Stimulated activated CD4-positive, alpha-beta T cell treated with anti-CD3 and anti-CD28 coated beads, Interleukin-4, amount 100 ng/mL, for 48 hours (primary cell): Measurements from ENCODE around the gene RXRB.
"Not testable (repeated sequence)": the region's sequence is repeated elsewhere in the genome, so short reads cannot be mapped to it uniquely, and the experiment has no call there.

Experiments used
- DNase-seq, 2 donors: peaks; one replicate each; pipeline ENCODE4 v3.0.0-alpha.2; 2020; ENCODE audit warnings: low read depth in 2 of 2

Gene RXRB

DNA sequence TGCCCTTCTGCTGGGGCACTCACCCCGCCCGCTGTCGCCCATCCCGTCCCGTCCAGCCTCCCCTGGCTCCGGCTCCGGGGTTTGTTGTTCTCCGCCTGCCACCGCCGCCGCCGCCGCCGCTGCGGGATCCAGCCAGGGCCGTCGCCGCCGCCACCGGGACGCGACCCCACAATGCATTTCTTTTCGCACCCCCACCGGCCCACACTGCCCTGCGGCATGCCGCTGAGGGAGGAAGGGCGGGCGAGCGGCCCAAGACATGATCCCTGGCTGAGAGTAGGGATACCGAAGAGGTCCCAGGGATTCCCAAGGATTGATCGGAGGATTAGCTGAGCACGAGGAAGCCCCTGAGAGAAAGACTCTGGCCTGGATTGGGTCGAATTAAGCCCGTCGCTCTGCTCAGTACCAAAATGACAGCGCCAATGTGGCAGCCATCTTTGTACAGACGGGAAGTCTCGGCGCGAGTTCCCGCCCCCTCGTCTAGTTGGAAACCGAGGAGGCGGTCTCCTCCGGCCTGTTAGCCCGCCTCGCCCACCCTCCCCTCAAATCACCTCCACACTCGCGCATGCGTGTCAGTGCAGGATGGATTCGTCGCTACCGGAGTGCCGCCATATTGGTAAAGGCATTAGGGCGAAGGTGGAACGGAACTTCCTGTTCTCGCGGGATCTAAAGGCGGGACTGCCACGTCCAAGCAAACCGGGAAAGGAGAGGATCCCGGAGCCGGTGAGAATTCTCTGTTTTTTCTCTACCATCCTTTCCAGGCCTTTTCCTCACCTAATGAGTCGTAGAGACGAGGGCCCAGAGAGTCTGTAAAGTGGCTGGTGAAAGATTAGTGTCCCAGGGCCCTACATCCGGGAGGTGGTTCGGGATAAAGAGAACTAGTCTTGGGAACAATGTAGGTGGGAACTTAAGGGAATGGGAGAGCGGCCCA, at the start of gene RXRB, which contains the start of gene SLC39A7:
RXRB (minus strand) TSS at position 447 of the 928 bp plus-strand sequence; CDS start at position 258, 189 bp downstream.
SLC39A7 (plus strand) TSS at position 649 of the 928 bp plus-strand sequence. CDS start 379 bp downstream, outside the sequence.
- peak; percentile 97 to 99 for DNase-seq

GRCh38 chr6:33249732-33250630, 49.5 kb upstream of the RXRB start:
- no peak for DNase-seq

DNA sequence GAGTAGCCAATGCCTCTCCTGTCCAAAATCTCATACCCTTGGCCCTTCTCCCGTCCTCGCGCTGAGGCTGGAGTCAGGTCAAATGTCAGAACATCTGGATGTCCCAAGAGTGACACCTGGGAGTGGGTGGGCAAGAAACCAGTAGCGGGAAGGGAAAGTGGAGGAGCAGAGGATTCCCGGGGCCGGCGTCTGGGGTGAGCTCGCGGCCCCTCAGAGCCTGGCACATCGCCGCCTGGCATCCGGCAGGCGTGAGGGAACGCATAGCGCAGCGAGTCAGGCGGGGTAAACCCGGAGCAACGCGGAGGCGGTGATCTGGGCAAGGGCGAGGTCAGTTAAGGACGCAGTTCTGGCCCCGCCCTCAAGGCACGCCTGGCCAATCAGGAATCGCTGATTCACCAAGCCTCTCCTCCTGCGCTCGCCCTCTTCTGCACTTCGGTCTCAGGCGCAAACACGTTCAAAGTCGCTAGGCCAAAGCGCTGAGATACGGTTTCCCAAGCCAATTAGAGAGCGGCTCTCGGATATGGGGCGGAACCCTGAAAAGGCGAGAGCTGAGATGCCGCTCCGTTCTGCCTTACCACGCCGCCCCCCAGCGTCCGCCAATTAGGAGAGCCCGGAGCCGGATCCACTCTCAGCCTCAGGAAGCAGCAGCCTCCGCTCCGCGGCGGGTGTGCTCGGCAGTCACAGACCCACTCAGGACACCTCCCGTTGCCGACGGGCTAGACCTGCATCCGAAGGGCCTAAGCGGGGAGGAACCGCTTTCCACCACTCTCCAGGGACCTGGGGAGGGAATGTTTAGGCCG, 48.7 kb upstream of the RXRB start:
- DNase-seq = peak; percentile 92 to 96

DNA sequence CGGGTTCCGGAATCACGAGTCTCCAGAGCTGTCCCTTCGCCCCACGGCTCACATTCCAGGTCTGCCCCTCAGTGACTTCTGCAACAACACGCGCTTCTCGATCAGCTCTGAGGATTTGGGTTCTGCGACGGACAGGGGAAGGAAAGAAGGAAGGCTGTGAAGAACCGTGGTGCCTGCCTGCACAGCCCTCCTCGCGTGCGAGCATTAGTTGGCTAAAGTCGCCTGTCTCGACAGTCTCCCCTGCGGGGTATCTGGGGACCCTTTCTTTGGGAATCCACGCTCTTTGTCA, 48.1 kb upstream of the RXRB start:
- no peak for DNase-seq

GRCh38 chr6:33247977-33248642, 47.6 kb upstream of the RXRB start:
- DNase-seq = peak; percentile 85 to 92

GRCh38 chr6:33243476-33243875, 43.0 kb upstream of the RXRB start:
- DNase-seq = no peak

DNA sequence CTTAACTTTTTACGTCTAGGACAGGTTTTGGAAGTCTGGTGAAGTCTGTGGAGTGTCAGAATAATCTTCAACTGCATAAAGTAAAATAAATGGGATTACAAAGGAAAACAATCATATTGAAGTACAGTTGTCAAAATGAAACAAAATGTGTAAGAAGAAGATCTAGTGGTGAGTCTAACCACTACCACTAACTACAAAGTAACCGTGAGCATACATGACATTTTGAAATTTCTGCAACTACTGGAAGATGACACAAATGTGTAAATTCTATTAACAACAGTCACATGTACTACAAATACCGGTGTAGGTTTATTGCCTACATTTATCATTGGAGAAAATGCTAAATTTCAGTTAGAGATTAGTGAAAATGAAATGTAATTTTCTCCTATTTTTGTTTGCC, 41.5 kb upstream of the RXRB start:
- DNase-seq = no peak

GRCh38 chr6:33237741-33238140, 37.3 kb upstream of the RXRB start:
- no peak for DNase-seq

DNA sequence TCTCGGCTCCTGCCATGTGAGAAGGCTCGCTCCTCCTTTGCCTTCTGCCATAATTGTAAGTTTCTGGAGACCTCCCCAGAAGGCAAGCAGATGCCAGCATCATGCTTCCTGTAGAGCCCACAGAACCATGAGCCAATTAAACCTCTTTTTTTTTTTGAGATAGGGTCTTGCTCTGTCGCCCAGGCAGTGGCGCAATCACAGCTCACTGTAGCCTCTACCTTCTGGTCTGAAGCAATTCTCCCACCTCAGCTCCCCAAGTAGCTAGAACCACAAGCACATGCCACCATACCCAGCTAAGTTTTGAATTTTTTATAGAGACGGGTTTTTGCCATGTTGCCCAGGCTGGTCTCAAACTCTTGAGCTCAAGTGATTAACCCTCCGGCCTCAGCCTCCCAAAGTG, 36.4 kb upstream of the RXRB start:
- no peak for DNase-seq

DNA sequence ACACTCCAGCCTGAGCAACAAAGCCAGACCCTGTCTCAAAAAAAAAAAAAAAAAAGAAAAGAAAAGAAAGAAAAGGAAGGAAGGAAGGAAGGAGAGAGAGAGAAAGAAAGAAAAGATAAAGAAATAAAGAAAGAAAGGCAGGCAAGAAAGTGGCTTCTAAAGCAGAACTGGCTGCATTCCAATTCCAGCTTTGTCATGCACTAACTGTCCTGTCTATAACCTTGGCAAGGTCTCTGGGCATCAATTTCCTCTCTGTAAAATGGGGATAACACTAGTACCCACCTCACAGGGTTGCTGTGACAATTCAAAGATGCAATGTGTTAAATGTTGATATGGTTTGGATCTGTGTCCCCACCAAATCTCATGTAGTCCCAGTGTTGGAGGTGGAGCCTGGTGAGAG, 35.9 kb upstream of the RXRB start:
- no peak for DNase-seq

DNA sequence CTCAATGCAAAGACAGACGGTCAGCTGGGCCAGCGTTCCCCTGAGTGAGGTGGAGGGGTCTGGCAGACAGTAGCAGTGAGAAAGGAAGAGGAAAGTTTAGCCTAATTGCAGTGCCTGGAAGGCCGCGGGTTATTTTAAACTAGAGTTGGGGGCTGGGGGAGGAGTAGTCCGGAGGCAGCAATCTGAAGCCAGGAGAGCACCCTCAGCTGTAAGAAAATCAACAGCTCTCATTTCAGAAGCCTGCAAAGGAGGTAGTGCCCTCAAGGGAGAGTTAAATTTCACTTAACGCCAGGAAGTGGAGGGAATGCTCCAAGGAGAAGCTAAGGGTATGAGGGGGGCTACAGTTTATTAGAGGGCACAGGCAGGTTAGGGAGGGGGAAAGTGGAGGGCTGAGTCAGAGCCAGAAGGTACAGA, 34.8 kb upstream of the RXRB start:
- DNase-seq = no peak

DNA sequence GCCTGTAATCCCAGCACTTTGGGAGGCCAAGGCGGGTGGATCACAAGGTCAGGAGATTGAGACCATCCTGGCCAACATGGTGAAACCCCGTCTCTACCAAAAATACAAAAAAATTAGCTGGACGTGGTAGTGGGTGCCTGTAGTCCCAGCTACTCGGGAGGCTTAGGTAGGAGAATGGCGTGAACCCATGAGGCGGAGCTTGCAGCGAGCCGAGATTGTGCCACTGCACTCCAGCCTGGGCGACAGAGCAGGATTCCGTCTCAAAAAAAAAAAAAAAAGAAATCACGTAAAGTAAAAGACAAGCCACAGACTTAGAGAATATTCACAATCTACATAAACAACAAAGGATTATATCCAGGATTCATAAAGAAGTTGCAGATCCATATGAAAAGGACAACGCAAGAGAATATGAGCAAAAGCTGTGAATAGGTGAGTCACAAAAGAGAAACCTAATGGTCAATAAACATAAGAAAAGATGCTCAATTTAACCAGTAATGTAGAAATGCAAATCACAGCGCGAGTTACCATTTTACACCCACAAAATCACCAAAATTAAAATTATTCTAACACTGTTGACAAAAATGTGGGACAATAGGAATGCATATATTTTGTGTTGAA, 26.1 kb upstream of the RXRB start:
- not testable (repeated sequence) for DNase-seq

GRCh38 chr6:33217681-33218080, 17.2 kb upstream of the RXRB start:
- no peak for DNase-seq

- no peak for DNase-seq
Measured at GRCh38 chr6:33217246-33217645, 16.8 kb upstream of the RXRB start.

DNA sequence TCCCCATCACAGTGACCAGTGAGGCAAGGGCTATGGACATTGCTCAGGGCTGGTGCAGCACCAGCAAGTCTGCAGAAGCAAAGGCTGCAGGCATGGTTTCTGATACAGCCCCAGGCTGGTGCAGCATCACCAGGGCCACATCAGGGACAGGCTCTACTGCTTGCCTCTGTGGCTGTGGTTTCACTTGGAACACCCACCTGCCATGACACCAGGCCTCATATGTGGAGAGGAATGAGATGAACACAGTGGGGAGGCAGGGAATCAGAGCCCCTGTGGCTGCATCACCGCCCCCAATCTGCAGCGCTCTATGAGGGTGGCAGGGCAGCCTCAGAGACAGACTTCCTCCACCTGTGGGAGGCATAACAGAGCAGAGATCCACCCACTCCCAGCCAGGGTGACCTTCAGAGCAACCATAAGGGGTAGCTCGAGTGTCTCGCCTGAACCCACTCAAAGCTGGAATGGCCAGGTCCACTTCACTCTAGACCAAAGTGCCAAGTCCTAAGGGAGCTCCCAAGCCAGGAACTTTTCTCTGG, 15.7 kb upstream of the RXRB start:
- no peak for DNase-seq

GRCh38 chr6:33215271-33216116, 15.0 kb upstream of the RXRB start:
- DNase-seq = no peak

DNA sequence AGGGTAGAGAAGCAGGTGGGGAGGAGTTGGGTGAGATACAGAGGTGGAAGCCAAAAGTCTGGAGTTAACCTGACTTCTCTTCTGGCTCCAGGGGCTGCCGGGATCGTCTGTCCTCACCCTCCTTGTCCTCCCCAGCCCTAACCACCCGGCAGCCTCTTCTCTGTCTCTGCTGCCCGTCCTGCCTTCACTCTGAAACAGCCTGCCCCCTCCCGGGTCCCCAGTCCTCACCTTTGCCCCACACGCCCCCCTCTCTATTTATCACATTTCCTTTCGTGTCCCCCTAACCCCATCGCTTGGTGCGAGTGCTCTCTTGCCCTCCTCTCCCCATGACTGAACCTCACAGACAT, 13.5 kb upstream of the RXRB start:
- DNase-seq = no peak

GRCh38 chr6:33213166-33213988, 12.9 kb upstream of the RXRB start:
- DNase-seq = no peak

GRCh38 chr6:33212857-33213165, 12.3 kb upstream of the RXRB start:
- DNase-seq = no peak
